ENCODE measurements around the gene VAT1. TPM values are rescaled to one million over a fixed set of nuclear protein-coding genes. Genes with fewer than 3 reads are reported as not detected.

VAT1 gene
- total RNA-seq, 1 donor from 2014 or later: 167 TPM

- Mint-ChIP-seq H3K36me3 (peaks cover 8% of the 10 kb centered on the region), H3K4me3 (peak overlapping the region; percentile 93), H3K9me3 (no peaks in the 10 kb centered on the region), H3K27me3 (peaks cover 4% of the 10 kb centered on the region), H3K4me1 (ENCODE audit: unreplicated experiment) (peaks cover 36% of the 10 kb centered on the region), H3K27ac (peak overlapping the region; percentile 98)
- DNase-seq (ENCODE audit: extremely low spot score, unreplicated experiment): no peak
- no peak for TF ChIP-seq CTCF (conservative IDR thresholded peaks at IDR 0.05)
Measured at GRCh38 chr17:43020030-43020621, 2.1 kb downstream of the VAT1 start.

GRCh38 chr17:43019418-43019817 lies 2.8 kb downstream of the VAT1 start:
- Mint-ChIP-seq H3K4me1 (ENCODE audit: unreplicated experiment) (peaks cover 36% of the 10 kb centered on the region), H3K27ac (peak overlapping the region; percentile 98), H3K27me3 (peaks cover 2% of the 10 kb centered on the region), H3K36me3 (peaks cover 11% of the 10 kb centered on the region), H3K4me3 (peak overlapping the region; percentile 93), H3K9me3 (no peaks in the 10 kb centered on the region)
- no peak for DNase-seq (ENCODE audit: extremely low spot score, unreplicated experiment)
- TF ChIP-seq CTCF (conservative IDR thresholded peaks at IDR 0.05): no peak

GRCh38 chr17:43018932-43019331 lies 3.3 kb downstream of the VAT1 start:
- Mint-ChIP-seq H3K4me3 (peak overlapping the region; percentile 77), H3K27me3 (no peaks in the 10 kb centered on the region), H3K27ac (peak overlapping the region; percentile 52), H3K36me3 (peaks cover 11% of the 10 kb centered on the region), H3K9me3 (no peaks in the 10 kb centered on the region), H3K4me1 (ENCODE audit: unreplicated experiment) (peaks cover 33% of the 10 kb centered on the region)
- no peak for DNase-seq (ENCODE audit: extremely low spot score, unreplicated experiment)
- TF ChIP-seq CTCF (conservative IDR thresholded peaks at IDR 0.05): no peak

GRCh38 chr17:43018008-43018853 lies 4.0 kb downstream of the VAT1 start:
- Mint-ChIP-seq H3K27ac (peak overlapping the region; percentile 52), H3K36me3 (peaks cover 11% of the 10 kb centered on the region), H3K4me3 (peak overlapping the region; percentile 77), H3K4me1 (ENCODE audit: unreplicated experiment) (peaks cover 33% of the 10 kb centered on the region), H3K9me3 (no peaks in the 10 kb centered on the region), H3K27me3 (no peaks in the 10 kb centered on the region)
- no peak for DNase-seq (ENCODE audit: extremely low spot score, unreplicated experiment)
- no peak for TF ChIP-seq CTCF (conservative IDR thresholded peaks at IDR 0.05)

GRCh38 chr17:43016216-43016615 lies 6.0 kb downstream of the VAT1 start:
- peaks cover 37% of the 10 kb centered on the region for H3K4me1 Mint-ChIP-seq (ENCODE audit: unreplicated experiment)
- peaks cover 11% of the 10 kb centered on the region for H3K36me3 Mint-ChIP-seq
- DNase-seq (ENCODE audit: extremely low spot score, unreplicated experiment): no peak
- no peaks in the 10 kb centered on the region for H3K27me3 Mint-ChIP-seq
- no peaks in the 10 kb centered on the region for H3K9me3 Mint-ChIP-seq
- no peak overlapping the region for H3K4me3 Mint-ChIP-seq
- no peak overlapping the region for H3K27ac Mint-ChIP-seq
- no peak for TF ChIP-seq CTCF (conservative IDR thresholded peaks at IDR 0.05)
